ENCODE results near the gene TMEM45B. TPM values are rescaled to one million over a fixed set of nuclear protein-coding genes. Genes with fewer than 3 reads are reported as not detected.
"Not testable (repeated sequence)": the region's sequence is repeated elsewhere in the genome, so short reads cannot be mapped to it uniquely, and the experiment has no call there.

Gene TMEM45B
- total RNA-seq (2014; rRNA removed; shearing (Covaris generic)), result 0.73 TPM in 1 of 2 replicates, not detected in the other

GRCh38 chr11:129815596-129816461 lies at the start of gene TMEM45B:
Gene TMEM45B, plus strand, starts transcription at chr11:129815848. Its CDS starts 36,635 bp downstream, at chr11:129852483.
- Histone ChIP-seq H3K36me3 (replicated peaks; ENCODE audit: control insufficient read depth, insufficient read depth, low read length) (no peaks in the 10 kb centered on the region), H3K27me3 (ENCODE audit: control insufficient read depth, insufficient read depth, low read length) (peaks cover 17% of the 10 kb centered on the region), H3K4me3 (ENCODE audit: insufficient read depth, low read depth, low read length) (peak within 1 kb of the TSS; percentile 40)
- peak; percentile 80 for DNase-seq

GRCh38 chr11:129766898-129767604 lies 48.6 kb upstream of the TMEM45B start:
- DNase-seq, result peak; percentile 63
- H3K36me3 ChIP-seq (replicated peaks; ENCODE audit: control insufficient read depth, insufficient read depth, low read length), result no peaks in the 10 kb centered on the region
- H3K27me3 ChIP-seq (ENCODE audit: control insufficient read depth, insufficient read depth, low read length), result no peaks in the 10 kb centered on the region
- no peak overlapping the region for H3K4me3 ChIP-seq (ENCODE audit: insufficient read depth, low read depth, low read length)

- no peak overlapping the region for H3K4me3 ChIP-seq (ENCODE audit: insufficient read depth, low read depth, low read length)
- no peaks in the 10 kb centered on the region for H3K36me3 ChIP-seq (replicated peaks; ENCODE audit: control insufficient read depth, insufficient read depth, low read length)
- H3K27me3 ChIP-seq (ENCODE audit: control insufficient read depth, insufficient read depth, low read length), result no peaks in the 10 kb centered on the region
- no peak for DNase-seq
Measured at GRCh38 chr11:129767827-129768226, 47.8 kb upstream of the TMEM45B start.

- DNase-seq, result no peak
- H3K4me3 ChIP-seq (ENCODE audit: insufficient read depth, low read depth, low read length), result no peak overlapping the region
- no peaks in the 10 kb centered on the region for H3K27me3 ChIP-seq (ENCODE audit: control insufficient read depth, insufficient read depth, low read length)
- no peaks in the 10 kb centered on the region for H3K36me3 ChIP-seq (replicated peaks; ENCODE audit: control insufficient read depth, insufficient read depth, low read length)
Measured at GRCh38 chr11:129768356-129768755, 47.3 kb upstream of the TMEM45B start.

- Histone ChIP-seq H3K4me3 (ENCODE audit: insufficient read depth, low read depth, low read length) (no peak overlapping the region), H3K27me3 (ENCODE audit: control insufficient read depth, insufficient read depth, low read length) (no peaks in the 10 kb centered on the region), H3K36me3 (replicated peaks; ENCODE audit: control insufficient read depth, insufficient read depth, low read length) (no peaks in the 10 kb centered on the region)
- DNase-seq, result no peak
Measured at GRCh38 chr11:129769059-129769458, 46.6 kb upstream of the TMEM45B start.

GRCh38 chr11:129770993-129771392 lies 44.7 kb upstream of the TMEM45B start:
- Histone ChIP-seq H3K27me3 (ENCODE audit: control insufficient read depth, insufficient read depth, low read length) (no peaks in the 10 kb centered on the region), H3K36me3 (replicated peaks; ENCODE audit: control insufficient read depth, insufficient read depth, low read length) (no peaks in the 10 kb centered on the region), H3K4me3 (ENCODE audit: insufficient read depth, low read depth, low read length) (no peak overlapping the region)
- DNase-seq, result no peak

GRCh38 chr11:129771456-129771855 lies 44.2 kb upstream of the TMEM45B start:
- H3K36me3 ChIP-seq (replicated peaks; ENCODE audit: control insufficient read depth, insufficient read depth, low read length); H3K4me3 ChIP-seq (ENCODE audit: insufficient read depth, low read depth, low read length); DNase-seq; H3K27me3 ChIP-seq (ENCODE audit: control insufficient read depth, insufficient read depth, low read length): not testable (repeated sequence)

GRCh38 chr11:129778877-129779276 lies 36.8 kb upstream of the TMEM45B start:
- Histone ChIP-seq H3K36me3 (replicated peaks; ENCODE audit: control insufficient read depth, insufficient read depth, low read length) (no peaks in the 10 kb centered on the region), H3K27me3 (ENCODE audit: control insufficient read depth, insufficient read depth, low read length) (no peaks in the 10 kb centered on the region), H3K4me3 (ENCODE audit: insufficient read depth, low read depth, low read length) (no peak overlapping the region)
- DNase-seq, result no peak

GRCh38 chr11:129779342-129779741 lies 36.3 kb upstream of the TMEM45B start:
- Histone ChIP-seq H3K36me3 (replicated peaks; ENCODE audit: control insufficient read depth, insufficient read depth, low read length) (no peaks in the 10 kb centered on the region), H3K27me3 (ENCODE audit: control insufficient read depth, insufficient read depth, low read length) (no peaks in the 10 kb centered on the region), H3K4me3 (ENCODE audit: insufficient read depth, low read depth, low read length) (no peak overlapping the region)
- no peak for DNase-seq

- no peak overlapping the region for H3K4me3 ChIP-seq (ENCODE audit: insufficient read depth, low read depth, low read length)
- peak; percentile 19 for DNase-seq
- H3K36me3 ChIP-seq (replicated peaks; ENCODE audit: control insufficient read depth, insufficient read depth, low read length), result no peaks in the 10 kb centered on the region
- no peaks in the 10 kb centered on the region for H3K27me3 ChIP-seq (ENCODE audit: control insufficient read depth, insufficient read depth, low read length)
Measured at GRCh38 chr11:129785383-129786111, 30.1 kb upstream of the TMEM45B start.

- not testable (repeated sequence) for DNase-seq; H3K27me3 ChIP-seq (ENCODE audit: control insufficient read depth, insufficient read depth, low read length); H3K36me3 ChIP-seq (replicated peaks; ENCODE audit: control insufficient read depth, insufficient read depth, low read length); H3K4me3 ChIP-seq (ENCODE audit: insufficient read depth, low read depth, low read length)
Measured at GRCh38 chr11:129786112-129786416, 29.6 kb upstream of the TMEM45B start.

GRCh38 chr11:129787532-129788155 lies 28.0 kb upstream of the TMEM45B start:
- Histone ChIP-seq H3K4me3 (ENCODE audit: insufficient read depth, low read depth, low read length) (no peak overlapping the region), H3K27me3 (ENCODE audit: control insufficient read depth, insufficient read depth, low read length) (no peaks in the 10 kb centered on the region), H3K36me3 (replicated peaks; ENCODE audit: control insufficient read depth, insufficient read depth, low read length) (no peaks in the 10 kb centered on the region)
- DNase-seq, result no peak

GRCh38 chr11:129788278-129788677 lies 27.4 kb upstream of the TMEM45B start:
- H3K4me3 ChIP-seq (ENCODE audit: insufficient read depth, low read depth, low read length), result no peak overlapping the region
- DNase-seq, result no peak
- H3K27me3 ChIP-seq (ENCODE audit: control insufficient read depth, insufficient read depth, low read length), result no peaks in the 10 kb centered on the region
- no peaks in the 10 kb centered on the region for H3K36me3 ChIP-seq (replicated peaks; ENCODE audit: control insufficient read depth, insufficient read depth, low read length)

- no peak overlapping the region for H3K4me3 ChIP-seq (ENCODE audit: insufficient read depth, low read depth, low read length)
- H3K36me3 ChIP-seq (replicated peaks; ENCODE audit: control insufficient read depth, insufficient read depth, low read length), result no peaks in the 10 kb centered on the region
- DNase-seq, result no peak
- H3K27me3 ChIP-seq (ENCODE audit: control insufficient read depth, insufficient read depth, low read length), result no peaks in the 10 kb centered on the region
Measured at GRCh38 chr11:129790106-129790505, 25.5 kb upstream of the TMEM45B start.
